Measurements from ENCODE around the gene CUL7. TPM values are rescaled to one million over a fixed set of nuclear protein-coding genes. Genes with fewer than 3 reads are reported as not detected.
"Not testable (repeated sequence)": the region's sequence is repeated elsewhere in the genome, so short reads cannot be mapped to it uniquely, and the experiment has no call there.

Gene CUL7
- total RNA-seq, 2 experiments from 2014 or later, result 9.3 to 10.2 TPM

DNA sequence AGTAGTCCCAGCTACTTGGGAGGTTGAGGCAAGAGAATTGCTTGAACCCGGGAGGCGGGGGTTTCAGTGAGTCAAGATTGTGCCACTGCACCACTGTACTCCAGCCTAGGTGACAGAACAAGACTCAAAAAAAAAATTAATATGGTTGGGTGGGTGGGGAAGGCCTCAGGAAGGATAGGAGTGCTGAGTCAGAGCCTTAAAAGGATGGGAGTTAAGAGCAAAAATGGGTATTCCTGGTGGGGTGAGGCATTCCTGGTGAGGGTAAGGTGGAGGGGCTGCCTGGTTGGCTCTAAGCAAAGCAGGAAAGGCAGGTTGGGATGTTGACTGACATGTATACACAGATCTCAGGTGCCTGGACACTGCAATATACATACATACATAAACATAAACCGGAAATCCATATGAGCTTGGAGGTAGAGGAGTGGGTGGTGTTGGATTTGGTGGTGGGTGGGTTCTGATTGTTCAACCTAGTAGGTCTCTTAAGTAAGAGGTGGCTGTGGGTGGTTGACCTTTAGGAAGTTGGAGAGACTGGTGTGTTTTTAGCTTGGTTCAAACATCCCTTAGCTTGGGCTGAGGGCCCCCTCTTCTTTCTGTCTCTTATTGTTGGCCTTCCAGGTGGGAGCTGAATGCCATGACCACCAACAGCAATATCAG is 33.5 kb downstream of the CUL7 start:
- DNase-seq, result no peak
- H3K27me3 Mint-ChIP-seq, result no peaks in the 10 kb centered on the region
- H3K36me3 Mint-ChIP-seq, result peaks cover 24% of the 10 kb centered on the region
- H3K4me3 Mint-ChIP-seq, result peak overlapping the region; percentile 1
- H3K4me1 Mint-ChIP-seq, result peaks cover 21% of the 10 kb centered on the region
- H3K9me3 Mint-ChIP-seq, result no peaks in the 10 kb centered on the region
- peak overlapping the region; percentile 18 for H3K27ac Mint-ChIP-seq

DNA sequence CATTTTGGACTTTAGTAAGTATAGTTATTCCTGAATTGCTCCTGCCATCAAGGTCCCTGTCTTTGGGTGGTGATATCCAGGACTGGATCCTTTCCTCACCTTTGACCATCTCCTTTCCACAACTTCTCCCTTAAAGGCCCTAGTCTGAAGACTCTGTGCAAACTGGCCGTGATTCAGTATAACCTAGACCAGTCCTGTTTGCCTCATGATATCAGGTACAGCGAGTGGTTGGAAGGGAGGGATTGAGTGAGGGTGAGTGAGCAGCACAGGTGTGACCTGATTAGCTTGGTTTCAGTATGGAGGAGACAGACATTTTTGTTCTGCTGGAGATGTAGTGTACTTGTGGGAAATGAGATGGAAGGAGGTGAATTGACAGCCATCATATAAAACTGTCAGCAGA is 34.5 kb downstream of the CUL7 start:
- Mint-ChIP-seq H3K27ac (peak overlapping the region; percentile 38), H3K4me3 (no peak overlapping the region), H3K27me3 (no peaks in the 10 kb centered on the region), H3K36me3 (peaks cover 20% of the 10 kb centered on the region), H3K4me1 (peaks cover 23% of the 10 kb centered on the region), H3K9me3 (no peaks in the 10 kb centered on the region)
- no peak for DNase-seq

DNA sequence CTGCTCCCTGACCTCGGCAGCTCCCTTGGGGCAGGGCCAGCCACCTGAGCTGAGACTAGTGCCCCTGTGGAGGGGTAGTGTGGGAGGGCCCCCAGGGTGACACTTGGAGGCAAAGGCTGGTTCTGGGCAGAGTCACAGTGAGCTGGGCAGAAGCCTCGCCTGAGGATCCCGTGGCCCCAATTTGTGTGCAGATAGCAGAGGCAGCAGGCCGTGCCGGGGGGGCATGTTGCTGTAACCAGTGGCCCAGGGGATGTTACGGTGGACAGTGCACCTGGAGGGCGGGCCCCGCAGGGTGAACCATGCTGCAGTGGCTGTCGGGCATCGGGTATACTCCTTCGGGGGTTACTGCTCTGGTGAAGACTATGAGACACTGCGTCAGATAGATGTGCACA is 36.7 kb downstream of the CUL7 start:
- Mint-ChIP-seq H3K27me3 (no peaks in the 10 kb centered on the region), H3K27ac (no peak overlapping the region), H3K36me3 (peaks cover 32% of the 10 kb centered on the region), H3K9me3 (no peaks in the 10 kb centered on the region), H3K4me3 (no peak overlapping the region), H3K4me1 (peaks cover 33% of the 10 kb centered on the region)
- no peak for DNase-seq

DNA sequence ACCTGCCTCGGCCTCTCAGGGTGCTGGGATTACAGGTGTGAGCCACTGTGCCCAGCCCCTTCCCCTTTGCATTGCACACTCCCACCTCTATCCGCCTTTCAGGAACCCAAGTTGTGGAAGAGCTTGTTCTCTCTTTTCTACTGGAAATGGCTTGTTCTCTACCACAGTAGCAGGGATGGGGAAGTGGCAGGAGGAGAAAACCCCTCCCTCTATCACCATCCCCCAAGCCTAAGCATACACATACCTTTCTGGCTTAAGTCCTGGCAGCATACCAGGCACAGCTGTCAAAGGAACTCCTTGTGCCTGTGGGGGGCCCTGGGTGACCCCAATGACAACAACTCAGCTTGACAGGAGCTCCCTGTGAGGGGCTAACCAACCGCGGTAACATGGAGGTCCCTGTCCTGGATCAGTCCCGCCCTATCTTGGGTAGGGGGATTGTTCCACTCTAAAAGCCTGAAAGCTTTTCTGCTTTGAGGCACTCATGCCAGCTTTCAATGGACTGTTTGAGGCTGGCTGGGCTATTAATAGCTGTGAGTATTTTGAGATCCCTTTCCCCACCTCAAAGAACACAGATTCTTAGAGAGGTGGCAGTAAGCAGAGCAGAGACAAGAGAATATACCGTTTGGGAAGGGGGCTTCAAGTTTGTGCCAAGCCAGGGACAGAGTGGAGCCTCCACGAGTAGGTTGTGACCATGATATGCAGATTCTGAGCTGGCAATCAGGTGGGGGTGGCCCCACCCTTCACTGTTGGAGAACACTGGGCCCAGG is 37.3 kb downstream of the CUL7 start:
- H3K36me3 Mint-ChIP-seq, result peaks cover 32% of the 10 kb centered on the region
- peaks cover 37% of the 10 kb centered on the region for H3K4me1 Mint-ChIP-seq
- no peaks in the 10 kb centered on the region for H3K9me3 Mint-ChIP-seq
- peak overlapping the region; percentile 74 for H3K27ac Mint-ChIP-seq
- H3K4me3 Mint-ChIP-seq, result no peak overlapping the region
- no peaks in the 10 kb centered on the region for H3K27me3 Mint-ChIP-seq
- no peak for DNase-seq

DNA sequence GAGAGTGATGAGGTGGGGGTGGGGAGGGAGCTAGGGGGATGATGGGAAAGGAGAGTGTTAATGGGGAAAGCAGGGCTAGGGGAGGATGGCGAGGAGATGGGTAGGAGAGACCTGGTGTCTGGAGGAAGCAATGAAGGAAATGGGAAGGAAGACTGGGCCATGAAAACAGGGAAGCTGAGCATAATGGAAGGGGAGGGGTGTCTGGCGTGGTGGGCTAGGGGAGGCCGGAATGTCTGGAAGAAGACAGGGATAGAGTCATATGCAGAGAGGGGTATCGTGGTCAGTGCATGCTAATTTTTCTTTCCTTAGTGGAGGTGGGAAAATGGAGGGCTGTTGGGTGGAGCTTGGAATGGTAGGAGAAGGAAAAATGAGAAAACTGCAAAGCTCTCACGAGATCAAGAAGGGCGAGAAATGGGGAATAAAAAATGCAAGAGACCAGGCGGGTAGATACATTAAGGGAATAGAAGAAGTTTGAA is 39.2 kb downstream of the CUL7 start:
- Mint-ChIP-seq H3K9me3 (no peaks in the 10 kb centered on the region), H3K27ac (peak overlapping the region; percentile 90), H3K4me3 (peak overlapping the region; percentile 95), H3K4me1 (peaks cover 33% of the 10 kb centered on the region), H3K27me3 (no peaks in the 10 kb centered on the region), H3K36me3 (peaks cover 27% of the 10 kb centered on the region)
- no peak for DNase-seq

DNA sequence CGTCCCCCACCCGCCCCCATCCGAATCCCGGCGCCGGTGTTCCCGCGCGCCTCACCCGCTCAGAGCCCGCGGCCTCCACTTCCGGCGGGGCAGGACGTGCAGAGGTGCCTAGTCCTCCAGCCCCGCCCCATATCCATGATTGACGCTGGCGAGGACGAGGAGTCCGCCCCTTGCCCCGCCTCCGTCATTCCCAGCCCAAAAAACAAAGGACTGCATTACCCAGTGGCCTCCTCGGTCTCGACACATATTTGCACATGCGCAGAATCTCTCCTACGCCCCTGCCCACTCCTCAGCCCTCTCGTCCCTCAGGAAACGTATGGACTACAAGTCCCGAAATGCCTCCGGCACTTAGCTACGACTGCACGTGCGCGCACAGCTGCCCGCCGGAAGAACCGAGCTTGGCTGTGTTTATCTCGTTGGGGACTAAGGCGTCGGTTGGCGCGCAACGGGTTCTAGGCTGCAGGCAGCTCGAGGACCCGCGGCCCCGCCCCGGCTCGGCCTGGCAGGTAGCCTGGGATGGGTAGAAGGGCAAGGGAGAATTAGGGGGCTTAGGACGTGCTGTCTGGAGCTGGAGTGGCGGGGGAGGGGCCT is 39.7 kb downstream of the CUL7 start, which contains the start of the genes KLHDC3 and MEA1:
Gene KLHDC3, plus strand, starts transcription at position 407 of the 591 bp plus-strand sequence. CDS start 2,944 bp downstream, outside the sequence.
Gene MEA1, minus strand, starts transcription at position 104 of the 591 bp plus-strand sequence. CDS start 133 bp downstream, outside the sequence.
- H3K27ac Mint-ChIP-seq, result peak within 1 kb of the TSS; percentile 90
- DNase-seq, result peak; percentile 99
- peaks cover 37% of the 10 kb centered on the region for H3K4me1 Mint-ChIP-seq
- peaks cover 24% of the 10 kb centered on the region for H3K36me3 Mint-ChIP-seq
- H3K4me3 Mint-ChIP-seq, result peak within 1 kb of the TSS; percentile 95
- H3K9me3 Mint-ChIP-seq, result no peaks in the 10 kb centered on the region
- no peaks in the 10 kb centered on the region for H3K27me3 Mint-ChIP-seq

DNA sequence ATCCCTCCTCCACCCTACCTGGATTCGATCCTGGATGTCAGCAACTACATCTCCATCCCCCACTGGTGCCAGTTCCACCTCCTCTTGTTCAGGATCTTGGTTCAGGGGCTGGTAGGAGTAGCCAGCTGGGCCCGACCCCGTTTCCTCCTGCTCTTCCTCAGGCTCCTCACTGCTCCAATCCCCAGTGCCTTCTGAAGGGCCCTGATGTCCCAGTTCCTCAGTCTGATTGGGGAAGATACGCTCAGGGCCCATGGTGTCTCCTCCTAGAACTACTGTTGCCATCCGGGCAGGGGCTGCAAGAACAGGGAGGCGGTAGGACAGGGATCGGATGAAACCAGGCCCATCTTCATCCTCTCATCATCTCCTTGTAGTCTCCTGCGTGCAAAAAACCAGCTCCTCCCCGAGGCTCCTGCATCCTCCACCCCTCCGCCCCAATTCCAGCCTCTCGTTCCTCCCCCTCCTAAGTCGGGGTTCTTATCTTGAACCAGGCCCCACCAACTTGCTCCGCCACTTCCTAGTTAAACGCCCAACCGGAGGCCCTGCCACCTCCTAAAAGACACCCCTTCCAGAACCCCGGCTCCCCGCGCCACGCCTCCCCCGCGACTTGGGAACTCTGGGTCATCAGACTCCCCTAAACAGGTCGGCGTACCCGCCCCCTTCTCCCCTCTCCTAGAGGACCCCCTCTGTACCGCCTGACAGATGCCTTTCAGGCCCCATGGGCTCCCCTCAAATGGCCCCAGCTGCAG is 40.4 kb downstream of the CUL7 start:
- peak overlapping the region; percentile 95 for H3K4me3 Mint-ChIP-seq
- H3K27ac Mint-ChIP-seq, result peak overlapping the region; percentile 90
- no peak for DNase-seq
- peaks cover 24% of the 10 kb centered on the region for H3K36me3 Mint-ChIP-seq
- no peaks in the 10 kb centered on the region for H3K9me3 Mint-ChIP-seq
- H3K27me3 Mint-ChIP-seq, result no peaks in the 10 kb centered on the region
- H3K4me1 Mint-ChIP-seq, result peaks cover 37% of the 10 kb centered on the region

DNA sequence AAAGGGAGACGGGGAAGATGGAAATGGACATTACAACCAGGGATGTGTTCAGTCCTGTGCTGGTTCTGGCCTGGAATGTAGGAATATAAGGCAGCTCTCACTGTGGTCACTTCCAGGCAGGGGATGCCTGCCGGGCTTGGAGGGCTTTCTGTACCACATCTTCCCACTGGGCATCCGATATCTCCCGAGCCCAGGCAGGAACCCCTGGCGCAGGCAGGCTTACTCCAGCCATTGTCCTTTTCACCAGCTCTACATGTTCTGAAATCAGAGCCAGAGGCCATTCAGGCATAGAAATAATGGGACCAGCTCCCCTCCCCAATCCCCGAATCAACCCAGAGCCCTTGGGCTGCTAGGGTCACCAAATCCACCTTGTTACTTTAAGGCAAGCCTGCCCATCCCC is 41.3 kb downstream of the CUL7 start:
- no peaks in the 10 kb centered on the region for H3K27me3 Mint-ChIP-seq
- H3K9me3 Mint-ChIP-seq, result no peaks in the 10 kb centered on the region
- peaks cover 19% of the 10 kb centered on the region for H3K36me3 Mint-ChIP-seq
- H3K4me3 Mint-ChIP-seq, result peak overlapping the region; percentile 95
- DNase-seq, result no peak
- H3K4me1 Mint-ChIP-seq, result peaks cover 37% of the 10 kb centered on the region
- peak overlapping the region; percentile 90 for H3K27ac Mint-ChIP-seq

DNA sequence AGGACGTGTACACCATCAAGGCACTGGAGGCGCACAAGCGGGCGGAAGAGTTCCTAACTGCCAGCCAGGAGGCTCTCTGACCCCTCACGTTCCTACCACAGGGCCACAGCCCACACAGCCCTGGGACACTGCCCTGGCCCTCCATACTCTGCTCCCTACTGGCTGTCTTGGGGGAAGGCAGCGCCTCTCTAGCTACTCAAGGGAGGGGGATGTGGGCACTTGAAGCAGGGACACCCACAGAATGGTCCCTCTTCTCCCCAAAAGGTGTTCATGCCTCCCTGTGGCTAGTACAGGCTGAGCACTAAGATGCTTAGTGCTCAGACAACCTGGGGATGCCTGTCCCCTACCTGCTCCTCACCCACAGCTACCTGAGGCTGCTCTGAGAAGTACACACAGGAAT is 42.4 kb downstream of the CUL7 start:
- Mint-ChIP-seq H3K36me3 (peaks cover 19% of the 10 kb centered on the region), H3K9me3 (no peaks in the 10 kb centered on the region), H3K4me1 (peaks cover 34% of the 10 kb centered on the region), H3K27ac (no peak overlapping the region), H3K27me3 (no peaks in the 10 kb centered on the region), H3K4me3 (no peak overlapping the region)
- no peak for DNase-seq

DNA sequence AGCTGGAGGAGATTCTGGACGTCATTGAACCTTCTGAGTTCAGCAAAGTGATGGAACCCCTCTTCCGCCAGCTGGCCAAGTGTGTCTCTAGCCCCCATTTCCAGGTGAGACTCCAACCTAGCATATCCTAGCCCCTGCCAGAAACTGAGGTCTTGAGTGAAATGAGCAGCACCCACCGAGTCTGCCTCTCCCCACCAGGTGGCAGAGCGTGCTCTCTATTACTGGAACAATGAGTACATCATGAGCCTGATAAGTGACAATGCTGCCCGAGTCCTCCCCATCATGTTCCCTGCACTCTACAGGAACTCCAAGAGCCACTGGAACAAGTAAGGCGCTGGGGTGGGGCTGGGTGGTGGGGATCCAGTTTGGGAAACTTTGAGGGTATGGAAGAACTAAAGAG is 44.5 kb downstream of the CUL7 start:
- H3K4me3 Mint-ChIP-seq, result no peak overlapping the region
- H3K9me3 Mint-ChIP-seq, result no peaks in the 10 kb centered on the region
- H3K27ac Mint-ChIP-seq, result peak overlapping the region; percentile 54
- no peak for DNase-seq
- H3K27me3 Mint-ChIP-seq, result no peaks in the 10 kb centered on the region
- H3K4me1 Mint-ChIP-seq, result peaks cover 26% of the 10 kb centered on the region
- peaks cover 22% of the 10 kb centered on the region for H3K36me3 Mint-ChIP-seq

DNA sequence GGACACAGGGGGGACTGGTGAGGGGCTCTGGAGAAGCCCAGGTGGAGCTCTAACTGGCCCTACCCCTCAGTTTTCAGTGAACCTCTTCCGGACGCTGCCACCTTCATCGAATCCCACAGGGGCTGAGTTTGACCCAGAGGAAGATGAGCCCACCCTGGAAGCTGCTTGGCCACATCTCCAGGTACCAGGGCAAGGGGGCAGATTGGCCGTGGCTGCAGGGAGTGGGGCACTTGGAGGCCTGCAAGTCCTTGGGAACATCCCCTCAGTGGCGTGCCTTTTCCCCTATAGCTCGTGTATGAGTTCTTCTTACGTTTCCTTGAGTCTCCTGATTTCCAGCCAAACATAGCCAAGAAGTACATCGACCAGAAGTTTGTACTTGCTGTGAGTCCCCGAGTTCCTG is 46.5 kb downstream of the CUL7 start:
- peaks cover 9% of the 10 kb centered on the region for H3K36me3 Mint-ChIP-seq
- no peak for DNase-seq
- H3K4me1 Mint-ChIP-seq, result peaks cover 14% of the 10 kb centered on the region
- H3K4me3 Mint-ChIP-seq, result no peak overlapping the region
- H3K9me3 Mint-ChIP-seq, result no peaks in the 10 kb centered on the region
- H3K27me3 Mint-ChIP-seq, result no peaks in the 10 kb centered on the region
- no peak overlapping the region for H3K27ac Mint-ChIP-seq

DNA sequence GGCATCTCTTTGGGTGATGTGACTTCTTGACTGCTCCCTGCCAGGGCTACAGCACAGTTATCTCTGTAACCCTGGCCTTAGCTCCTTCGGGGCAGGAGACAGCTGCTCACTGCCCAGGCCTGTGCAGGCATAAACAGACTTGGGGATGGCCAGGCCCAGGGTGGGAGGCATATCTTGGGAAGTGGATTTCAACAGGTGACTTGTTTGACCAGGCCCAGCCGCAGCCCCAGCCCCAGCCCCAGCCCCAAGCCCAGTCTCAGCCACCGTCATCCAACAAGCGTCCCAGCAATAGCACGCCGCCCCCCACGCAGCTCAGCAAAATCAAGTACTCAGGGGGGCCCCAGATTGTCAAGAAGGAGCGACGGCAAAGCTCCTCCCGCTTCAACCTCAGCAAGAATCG is 47.4 kb downstream of the CUL7 start:
- Mint-ChIP-seq H3K4me3 (no peak overlapping the region), H3K9me3 (no peaks in the 10 kb centered on the region), H3K36me3 (peaks cover 3% of the 10 kb centered on the region), H3K4me1 (peaks cover 7% of the 10 kb centered on the region), H3K27me3 (no peaks in the 10 kb centered on the region), H3K27ac (no peak overlapping the region)
- no peak for DNase-seq

DNA sequence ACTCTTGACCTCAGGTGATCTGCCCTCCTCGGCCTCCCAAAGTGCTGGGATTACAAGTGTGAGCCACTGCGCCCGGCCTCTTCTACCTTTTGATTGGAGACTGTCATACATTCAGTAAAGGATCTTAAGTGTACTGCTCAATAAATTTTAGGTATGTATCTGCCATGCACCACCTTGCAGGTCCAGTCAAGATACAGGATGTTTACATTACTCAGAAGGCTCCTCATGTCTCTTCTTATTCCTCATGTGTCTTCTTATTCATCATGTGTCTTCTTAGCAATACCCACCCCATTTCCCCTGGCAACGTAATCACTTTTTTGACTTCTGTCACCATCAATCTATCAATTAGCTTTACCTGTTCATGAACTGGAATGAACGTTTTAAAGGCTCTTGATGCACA is 47.8 kb downstream of the CUL7 start:
- no peaks in the 10 kb centered on the region for H3K9me3 Mint-ChIP-seq
- H3K36me3 Mint-ChIP-seq, result peaks cover 3% of the 10 kb centered on the region
- DNase-seq, result no peak
- H3K4me3 Mint-ChIP-seq, result no peak overlapping the region
- peaks cover 7% of the 10 kb centered on the region for H3K4me1 Mint-ChIP-seq
- H3K27me3 Mint-ChIP-seq, result no peaks in the 10 kb centered on the region
- no peak overlapping the region for H3K27ac Mint-ChIP-seq

DNA sequence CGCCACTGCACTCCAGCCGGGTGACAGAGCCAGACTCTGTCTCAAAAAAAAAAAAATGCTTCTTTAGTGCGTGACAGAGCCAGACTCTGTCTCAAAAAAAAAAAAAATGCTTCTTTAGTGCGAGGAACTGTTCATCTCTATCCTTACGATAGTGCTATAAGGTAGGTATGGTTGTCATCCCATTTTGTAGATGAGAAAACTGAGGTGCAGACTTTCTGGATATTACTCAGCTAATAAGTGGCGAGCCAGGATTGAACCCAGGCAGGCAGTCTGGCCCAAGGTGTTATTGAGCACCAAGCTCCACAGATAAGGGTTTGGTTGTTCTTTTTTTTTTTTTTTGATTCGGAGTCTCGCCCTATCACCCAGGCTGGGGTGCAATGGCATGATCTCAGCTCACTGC is 51.8 kb downstream of the CUL7 start:
- Mint-ChIP-seq H3K4me3 (no peak overlapping the region), H3K27ac (no peak overlapping the region), H3K36me3 (peaks cover 4% of the 10 kb centered on the region), H3K9me3 (no peaks in the 10 kb centered on the region), H3K4me1 (peaks cover 2% of the 10 kb centered on the region), H3K27me3 (no peaks in the 10 kb centered on the region)
- no peak for DNase-seq

DNA sequence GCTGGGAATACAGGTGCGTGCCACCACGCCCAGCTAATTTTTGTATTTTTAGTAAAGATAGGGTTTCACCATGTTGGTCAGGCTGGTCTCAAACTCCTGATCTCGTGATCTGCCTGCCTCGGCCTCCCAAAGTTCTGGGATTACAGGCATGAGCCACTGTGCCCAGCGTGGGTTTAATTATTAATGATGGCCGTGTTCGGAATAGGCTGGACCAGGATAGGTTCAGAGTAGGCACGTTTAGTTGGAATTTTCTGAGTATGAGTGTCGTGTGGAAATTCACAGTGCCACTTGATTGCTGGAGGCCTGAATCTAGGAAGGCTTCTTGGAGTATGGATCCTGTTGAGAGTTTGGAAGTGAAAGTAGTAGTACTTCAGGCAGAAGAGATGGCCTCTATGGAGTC is 55.4 kb downstream of the CUL7 start:
- DNase-seq, H3K27me3 Mint-ChIP-seq, H3K36me3 Mint-ChIP-seq, H3K27ac Mint-ChIP-seq, H3K4me3 Mint-ChIP-seq, H3K4me1 Mint-ChIP-seq, H3K9me3 Mint-ChIP-seq: not testable (repeated sequence)
